ENCODE data around the gene ATF1.
A peak's percentile ranks its signal among the peaks of the same experiment; 100 is the strongest.

Gene ATF1

DNA sequence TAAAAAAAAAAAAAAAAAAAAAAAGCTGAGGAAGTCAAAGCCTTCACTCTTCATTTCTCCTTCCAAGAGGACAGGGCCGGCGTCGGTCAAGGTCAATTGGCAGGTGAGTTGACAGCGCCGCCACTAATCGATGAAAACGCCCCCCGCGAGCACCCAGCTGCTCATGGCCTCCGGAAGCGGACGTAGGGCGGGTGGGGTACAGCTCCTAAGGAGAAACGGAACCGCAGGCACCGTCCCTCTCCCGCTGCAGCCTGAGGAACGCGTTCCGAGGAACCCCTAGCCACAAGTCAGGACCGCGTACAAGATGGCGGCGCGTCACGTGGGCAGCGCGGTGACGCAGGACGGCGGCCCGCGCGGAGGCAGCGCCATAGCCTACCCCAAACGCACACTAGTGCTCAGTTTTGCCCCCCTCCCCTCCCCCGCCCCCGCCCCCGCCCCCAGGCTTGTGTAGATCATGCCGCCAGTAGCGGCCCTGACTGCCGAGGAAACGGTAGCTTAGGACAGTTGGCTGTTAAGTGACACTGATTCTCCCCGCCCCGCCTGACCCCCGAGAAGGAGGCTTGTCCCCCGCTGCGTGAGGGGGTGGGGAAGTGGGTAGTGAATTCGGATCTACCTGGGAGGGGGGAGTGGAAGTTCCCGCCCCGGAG is at the start of gene ATF1:
Gene ATF1, plus strand, starts transcription at position 463 of the 647 bp plus-strand sequence. CDS start 16,045 bp downstream, outside the sequence.
- DNase-seq: peak; percentile 92

DNA sequence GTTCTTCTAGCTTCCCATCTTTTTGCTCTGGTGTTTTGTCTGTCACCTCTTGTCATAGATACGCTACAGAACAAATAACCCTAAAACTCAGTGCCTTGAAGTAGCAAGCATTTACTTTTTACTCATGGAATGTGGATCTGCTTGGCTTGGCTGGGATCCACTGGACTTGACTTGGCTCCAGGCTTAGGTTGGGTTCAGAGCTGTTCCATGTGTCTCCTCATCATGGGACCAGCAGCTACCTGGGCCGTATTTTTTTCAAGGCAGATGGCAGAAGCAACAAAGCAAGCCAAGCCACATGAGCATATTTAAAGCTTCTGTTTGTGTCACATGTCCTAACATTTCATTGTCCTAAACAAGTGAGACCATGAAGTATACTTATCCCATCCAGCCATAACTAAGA is 48.7 kb upstream of the ATF1 start:
- no peak for DNase-seq

DNA sequence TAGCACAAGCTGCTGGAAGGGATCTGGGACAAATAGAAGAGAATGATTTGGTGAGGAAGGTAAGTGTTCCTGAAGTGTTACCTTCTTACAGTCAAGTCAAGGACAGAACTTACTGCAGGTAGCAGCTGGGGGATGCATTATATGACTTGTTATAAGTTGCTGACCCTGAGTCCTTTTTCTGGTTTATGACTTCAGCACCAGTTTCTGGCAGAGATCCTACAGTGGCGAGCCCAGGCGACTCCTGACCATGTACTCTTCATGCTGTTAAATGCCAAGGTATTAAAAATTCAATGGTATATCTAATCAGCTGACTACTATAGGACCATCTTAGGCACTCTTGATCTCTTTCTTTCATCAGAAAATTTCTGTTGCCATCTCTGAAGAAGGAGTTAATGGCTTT is 45.1 kb upstream of the ATF1 start:
- no peak for DNase-seq

DNA sequence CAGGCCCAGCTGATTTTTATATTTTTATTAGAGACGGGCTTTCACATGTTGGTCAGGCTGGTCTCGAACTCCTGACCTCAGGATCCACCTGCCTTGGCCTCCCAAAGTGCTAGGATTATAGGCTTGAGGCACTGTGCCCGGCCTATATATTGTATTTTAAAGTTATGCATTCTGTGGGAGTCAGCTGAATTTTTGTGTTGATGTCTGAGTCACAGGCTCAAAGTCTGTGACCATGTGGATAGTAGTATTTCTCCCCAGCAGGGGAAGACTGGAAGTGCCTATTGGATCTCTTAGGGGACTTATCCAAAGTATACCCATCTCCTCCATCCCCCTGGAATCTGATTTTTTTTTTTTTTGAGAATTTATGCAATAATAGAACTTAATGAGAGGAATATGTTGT is 43.8 kb upstream of the ATF1 start:
- DNase-seq: no peak

DNA sequence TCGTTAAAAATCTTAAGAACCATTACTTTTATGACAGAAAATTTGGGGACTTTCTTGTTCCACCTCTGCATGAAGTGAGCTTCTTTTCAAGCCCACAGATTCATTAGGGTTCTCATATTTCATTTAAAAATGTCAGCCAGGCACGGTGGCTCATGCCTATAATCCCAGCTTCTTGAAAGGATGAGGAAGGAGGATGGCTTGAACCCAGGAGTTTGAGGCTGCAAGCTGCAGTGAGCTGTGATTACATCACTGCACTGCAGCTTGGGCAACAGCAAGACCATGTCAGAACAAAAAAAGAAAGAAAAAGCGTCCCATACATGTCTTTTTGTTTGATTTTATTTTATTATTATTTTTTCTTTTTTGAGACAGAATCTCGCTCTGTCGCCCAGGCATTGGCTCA is 43.4 kb upstream of the ATF1 start:
- DNase-seq: no peak

DNA sequence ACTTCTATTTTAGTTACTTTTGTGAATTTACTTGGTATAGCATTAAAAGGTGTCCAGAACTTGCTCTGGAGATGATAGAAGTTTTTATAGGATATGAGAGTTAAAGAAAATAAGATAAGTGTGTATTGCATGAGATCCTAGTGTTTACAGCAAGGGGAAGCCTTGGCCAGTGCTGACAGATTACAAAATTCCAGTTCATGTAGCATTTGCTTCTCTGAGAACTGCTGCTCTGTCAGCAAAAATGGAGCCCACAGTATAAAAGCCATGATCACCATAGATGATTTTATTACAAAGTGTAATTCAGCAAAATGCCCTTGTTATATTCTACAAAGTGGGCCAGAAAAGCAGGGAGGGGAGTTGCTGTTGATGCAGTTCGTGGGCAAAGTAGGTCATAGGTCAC is 40.0 kb upstream of the ATF1 start:
- DNase-seq: no peak

DNA sequence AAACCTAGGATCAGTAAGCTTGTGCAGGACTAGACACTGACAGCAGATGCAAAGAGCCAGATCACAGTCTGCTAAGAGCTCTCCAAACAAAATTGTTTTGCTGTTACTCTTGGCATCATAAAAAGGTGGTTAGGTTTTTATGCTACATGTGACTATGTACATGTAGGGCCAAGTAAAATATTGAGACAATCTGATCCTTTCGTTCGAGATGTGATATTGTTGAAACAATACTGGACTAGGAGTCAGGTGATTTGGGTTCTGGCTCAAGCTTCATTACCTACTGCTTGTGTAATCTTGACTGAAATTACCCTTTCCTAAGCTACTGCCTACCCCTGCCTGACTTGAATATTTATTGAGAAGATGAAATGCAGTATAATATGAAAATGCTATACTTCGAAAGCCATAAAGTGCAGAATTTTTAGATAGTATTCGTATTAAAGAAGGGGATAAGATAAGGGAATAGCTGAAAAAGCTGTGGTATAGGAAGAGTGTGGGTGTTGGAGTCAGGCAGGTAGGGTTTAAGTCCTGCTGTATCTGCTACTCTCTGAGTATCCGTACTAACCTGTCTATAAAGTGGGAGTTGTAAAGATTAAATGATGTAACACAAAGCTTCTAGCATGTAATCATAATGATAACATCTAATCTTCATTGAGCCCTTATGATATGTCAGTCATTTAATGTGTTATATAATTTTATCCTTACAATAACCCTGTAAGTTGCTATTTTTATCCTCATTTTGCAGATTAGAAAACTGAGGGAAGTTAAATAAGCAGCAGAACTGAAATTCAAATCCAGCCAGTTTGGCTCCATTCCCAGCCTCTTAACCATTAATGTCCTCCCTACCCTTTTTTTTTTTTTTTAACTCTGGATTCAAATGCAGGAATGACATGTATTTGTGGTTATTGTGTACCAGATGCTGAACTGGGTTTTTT is 38.6 kb upstream of the ATF1 start:
- no peak for DNase-seq

DNA sequence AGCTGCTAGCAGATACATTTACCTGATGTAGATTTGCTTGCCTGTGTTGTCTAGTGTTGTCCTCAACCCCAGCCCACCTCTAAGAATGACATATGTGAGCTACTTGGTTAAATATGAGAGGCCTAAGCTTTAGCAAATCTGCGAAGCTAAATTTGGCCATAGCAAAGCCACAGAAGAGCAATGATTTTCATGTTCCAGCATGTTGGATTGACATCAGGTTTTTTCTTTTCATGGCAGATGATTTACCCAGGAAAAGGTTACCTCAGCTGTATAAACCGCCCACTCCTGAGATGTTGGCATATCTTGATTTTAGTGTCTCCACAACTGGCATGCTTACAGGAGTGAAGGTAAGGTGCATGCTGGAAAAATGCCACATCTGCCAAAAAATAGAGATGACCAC is 36.4 kb upstream of the ATF1 start:
- DNase-seq: no peak

DNA sequence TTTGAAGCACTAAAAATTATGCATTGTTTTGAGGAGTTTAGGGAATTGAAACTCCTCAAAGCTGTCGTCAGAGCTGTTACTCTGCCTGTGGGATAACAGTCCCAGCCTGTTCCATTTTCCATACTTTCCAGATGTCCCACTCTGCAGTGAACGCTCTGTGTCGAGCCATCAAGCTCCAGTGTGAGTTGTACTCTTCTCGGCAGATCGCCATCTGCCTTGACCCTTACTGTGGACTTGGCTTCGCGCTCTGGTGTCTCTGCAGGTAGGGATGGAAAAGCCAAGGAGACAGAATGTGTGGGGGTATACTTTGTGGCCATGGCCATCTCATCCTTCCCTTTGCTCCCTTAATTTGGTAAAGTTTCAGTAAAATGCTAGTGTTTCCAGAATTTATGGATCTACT is 35.5 kb upstream of the ATF1 start:
- no peak for DNase-seq

DNA sequence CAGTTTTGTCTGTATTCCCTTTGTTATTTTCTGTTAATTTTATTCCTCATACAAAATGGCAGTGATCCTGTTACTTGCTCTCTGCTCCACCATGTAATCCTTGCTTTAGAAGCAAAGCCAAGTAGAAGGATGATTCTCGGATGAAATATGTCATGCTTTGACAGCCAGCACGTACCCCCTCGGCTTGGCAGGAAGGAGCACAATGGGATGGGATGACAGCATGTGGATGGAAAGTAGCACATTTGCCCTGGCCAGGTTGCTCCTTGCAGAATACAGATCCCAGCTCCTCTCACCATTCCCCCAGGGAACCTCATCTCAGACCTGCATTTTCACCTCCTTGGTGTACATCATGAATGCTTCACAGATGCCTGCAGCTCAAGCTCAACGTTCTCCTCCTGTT is 35.1 kb upstream of the ATF1 start:
- no peak for DNase-seq

DNA sequence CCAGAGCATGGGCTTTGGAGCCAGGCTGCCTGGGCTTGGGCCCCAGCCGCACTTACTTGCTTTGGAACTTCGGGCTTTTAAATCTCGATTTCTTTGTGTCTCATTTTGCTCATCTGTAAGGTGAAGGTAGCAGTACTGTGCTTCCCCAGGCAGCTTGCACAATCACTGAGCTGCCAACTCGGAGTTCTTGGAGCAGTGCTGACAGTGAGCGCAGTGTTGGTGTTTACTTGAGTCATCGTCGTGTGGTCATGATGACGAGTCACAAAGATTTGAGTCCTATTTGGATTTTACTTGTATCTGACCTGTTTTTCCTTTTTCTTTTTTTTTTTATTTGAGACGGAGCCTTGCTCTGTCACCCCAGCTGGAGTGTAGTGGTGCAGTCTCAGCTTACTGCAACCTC is 31.3 kb upstream of the ATF1 start:
- DNase-seq: no peak

DNA sequence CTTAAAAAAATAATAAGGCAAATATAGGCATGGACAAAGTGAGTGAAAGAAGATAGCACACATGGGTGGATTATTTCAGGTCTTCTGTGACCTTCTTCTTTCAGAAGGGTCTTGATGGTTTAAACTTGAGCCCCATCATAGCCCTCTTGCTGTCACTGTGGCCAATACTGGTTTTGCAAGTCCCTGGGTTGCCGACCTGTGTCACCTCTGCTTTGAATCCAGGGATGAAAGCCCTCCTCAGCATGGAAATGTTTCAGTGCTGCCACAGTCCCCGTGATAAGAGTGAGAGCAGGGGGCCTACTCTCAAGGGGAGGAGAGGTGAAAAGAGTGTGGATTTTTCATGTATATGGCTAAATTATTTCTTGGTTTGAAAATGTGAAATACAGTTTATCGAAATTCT is 30.2 kb upstream of the ATF1 start:
- no peak for DNase-seq

DNA sequence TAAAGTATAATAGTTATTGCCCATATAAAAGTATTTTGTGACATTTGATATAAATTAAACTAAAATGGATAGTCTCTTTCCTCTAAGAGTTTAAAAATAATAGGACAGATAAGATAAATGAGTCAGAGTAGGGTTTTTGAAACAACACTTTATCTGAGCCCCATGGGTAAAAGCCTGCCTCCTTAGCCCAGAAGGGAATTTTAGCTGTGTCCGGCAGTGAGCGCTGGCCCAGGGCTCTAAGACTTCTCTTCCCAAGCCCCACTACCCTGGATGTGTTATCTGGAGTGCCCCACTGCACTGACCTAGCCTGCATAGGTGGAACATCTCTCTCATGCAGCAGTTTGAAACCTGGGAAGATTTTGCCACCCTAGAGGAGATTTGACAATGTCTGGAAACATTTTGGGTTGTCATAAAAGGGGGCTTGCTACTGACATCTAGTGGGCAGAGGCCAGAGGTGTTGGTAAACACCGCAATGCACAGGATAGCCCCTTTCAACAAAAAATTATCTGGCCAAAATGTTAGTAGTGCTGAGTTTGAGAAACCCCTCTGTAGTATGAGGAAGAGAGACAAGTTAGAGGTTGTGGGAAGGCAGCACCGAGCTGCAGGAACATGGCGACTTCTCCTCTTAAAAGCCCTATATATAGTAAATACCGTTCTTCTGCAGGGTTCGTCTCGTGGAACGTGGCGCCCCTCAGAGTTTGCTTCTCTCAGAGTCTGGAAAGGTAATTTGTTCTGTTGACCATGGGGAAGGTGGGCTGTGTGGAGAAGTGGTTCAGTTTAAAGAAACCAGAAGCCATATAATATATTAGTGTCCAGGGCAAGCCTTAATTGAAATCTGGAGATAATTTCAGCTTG is 29.3 kb upstream of the ATF1 start:
- no peak for DNase-seq

DNA sequence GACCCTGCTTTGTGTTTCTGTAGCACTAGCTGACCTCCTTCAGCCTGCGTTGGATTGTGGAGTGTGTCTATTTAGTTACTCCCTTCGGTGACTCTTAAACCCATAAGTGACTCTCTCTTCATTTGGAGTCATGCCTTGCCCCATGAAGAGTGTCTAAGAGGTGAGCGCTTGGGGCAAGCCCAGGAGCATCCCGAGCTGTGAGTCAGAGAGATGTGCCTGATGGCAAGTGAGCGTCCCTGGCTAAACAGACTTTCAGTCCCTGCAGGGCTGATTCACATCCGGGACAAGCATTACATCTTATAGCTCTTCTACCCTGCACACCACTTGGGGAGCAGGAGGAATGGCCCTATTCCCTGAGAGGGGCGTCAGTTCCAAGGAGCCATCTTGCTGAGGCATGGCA is 24.3 kb upstream of the ATF1 start:
- no peak for DNase-seq

DNA sequence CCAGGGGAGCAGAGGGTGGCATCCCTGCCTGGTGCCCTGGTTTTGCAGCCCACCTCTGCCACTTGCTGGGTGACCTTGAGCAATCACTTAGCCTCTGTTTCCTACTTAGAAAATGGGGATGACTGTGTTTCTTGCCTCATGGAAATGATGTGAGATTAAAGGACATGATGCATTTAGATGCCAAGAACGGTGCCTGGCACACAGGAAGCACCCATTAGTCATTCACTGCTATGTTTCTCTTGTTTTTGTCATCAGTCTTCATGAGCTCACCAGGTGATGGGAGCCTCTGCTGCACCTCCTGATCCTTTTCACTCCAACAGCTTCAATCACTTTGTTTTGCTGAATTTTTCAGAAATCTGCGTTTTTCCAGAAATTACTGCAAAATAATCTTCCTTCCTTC is 23.6 kb upstream of the ATF1 start:
- DNase-seq: no peak

DNA sequence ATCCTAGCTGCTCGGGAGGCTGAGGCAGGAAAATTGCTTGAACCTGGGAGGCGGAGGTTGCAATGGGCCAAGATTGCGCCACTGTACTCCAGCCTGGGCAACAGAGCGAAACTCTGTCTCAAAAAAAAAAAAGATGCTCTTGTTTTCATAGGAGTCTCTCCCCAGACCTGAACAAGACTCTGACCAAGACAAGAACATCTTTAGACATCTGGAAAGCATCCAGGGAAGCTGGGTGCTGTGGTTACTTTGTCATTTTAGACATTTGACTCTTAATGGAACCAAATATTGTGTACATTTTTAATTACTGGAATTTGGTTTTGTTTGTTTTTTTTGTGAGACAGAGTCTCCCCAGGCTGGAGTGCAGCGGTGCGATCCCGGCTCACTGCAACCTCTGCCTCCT is 21.1 kb upstream of the ATF1 start:
- no peak for DNase-seq

DNA sequence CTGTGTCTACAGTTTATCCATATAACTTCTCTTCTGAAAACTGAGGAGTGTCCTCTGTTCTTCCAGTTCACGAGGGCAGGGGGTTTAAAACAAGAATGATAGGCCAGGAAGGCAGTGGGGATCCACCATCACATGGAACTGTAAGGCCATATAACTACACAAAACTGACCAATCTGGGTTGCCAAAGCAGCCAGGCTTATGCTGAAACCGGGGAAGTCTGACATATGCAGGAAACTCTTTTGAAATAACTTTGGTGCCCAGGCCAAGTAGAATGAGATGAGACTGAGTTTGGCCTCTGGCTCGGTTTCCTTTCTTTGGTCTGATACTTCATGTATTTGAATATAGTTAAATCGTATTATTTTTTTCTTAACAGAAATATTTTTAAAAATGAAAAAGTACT is 18.0 kb upstream of the ATF1 start:
- peak; percentile 11 for DNase-seq

DNA sequence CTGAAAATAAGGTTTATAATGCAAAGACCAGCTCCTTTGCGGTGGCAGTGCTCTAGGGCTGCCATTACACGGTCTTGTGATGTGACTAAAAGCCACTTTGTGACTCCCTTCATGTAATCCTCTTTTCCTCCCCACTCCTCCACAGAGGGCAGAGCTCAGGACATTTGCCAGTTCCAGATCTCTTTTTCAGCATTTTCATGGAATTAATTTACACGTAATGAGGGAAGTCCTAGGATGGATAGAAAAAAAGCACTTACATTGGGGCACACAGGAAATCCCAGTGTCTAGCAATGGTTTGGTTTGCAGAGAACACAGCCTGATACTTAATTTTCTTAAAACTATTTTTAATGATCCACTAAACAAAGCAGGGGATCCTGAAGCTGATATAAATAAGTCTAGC is 17.5 kb upstream of the ATF1 start:
- DNase-seq: no peak

DNA sequence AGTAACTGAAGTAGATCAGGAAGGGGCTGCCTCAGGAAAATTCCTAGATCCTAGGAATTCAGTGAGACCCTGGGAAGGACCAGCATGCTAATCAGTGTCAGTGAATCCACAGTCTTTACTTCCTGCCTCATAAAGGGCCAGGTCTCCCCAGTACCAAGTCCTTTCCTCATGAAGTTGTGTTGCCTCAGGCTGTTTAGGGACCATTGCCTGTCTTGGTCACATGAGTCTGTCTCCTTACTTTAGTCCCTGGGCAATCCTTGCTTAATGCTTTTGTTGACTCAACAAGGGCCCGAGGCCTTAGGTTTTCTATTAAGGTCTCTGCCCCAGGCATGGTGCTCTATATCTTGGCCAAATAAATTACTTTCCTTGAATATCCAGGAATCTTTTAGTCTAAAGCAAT is 16.1 kb upstream of the ATF1 start:
- DNase-seq: no peak

DNA sequence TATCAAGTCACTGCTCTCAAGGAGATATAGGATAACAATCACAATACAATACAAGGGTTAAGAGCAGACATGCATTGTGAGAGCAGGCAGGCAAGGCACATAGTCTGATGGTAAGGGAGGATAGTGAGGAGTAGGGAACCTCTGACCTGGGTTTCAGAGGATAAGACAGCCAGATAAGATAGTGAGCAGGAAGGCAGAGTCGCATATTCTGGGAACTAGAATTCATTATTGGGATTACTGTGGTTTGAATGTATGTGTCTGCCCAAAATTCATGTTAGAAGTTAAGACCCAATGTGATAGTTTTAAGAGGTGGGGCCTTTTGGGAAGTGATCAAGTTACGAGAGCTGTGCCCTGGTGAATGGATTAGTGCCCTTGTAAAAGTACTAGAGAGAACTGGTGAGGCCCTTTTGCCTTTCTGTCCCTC is 14.4 kb upstream of the ATF1 start:
- DNase-seq: no peak

DNA sequence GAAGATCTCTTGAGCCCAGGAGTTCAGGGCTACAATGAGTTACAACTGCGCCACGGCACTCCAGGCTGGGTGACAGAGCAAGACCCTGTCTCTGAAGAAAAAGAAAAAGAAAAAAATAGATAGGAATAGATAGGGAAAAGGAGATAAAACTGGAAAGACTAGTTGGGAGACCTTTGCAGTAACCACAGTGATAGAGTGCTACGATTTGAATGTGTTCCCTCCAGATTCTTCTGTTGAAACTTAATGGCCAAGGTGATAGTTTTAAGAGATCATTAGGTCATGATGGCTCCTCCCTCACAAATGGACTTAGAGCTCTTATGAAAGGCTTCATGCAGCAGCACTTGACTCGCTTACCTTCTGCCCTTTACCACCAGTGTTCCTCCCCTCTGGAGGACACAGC is 13.5 kb upstream of the ATF1 start:
- no peak for DNase-seq

DNA sequence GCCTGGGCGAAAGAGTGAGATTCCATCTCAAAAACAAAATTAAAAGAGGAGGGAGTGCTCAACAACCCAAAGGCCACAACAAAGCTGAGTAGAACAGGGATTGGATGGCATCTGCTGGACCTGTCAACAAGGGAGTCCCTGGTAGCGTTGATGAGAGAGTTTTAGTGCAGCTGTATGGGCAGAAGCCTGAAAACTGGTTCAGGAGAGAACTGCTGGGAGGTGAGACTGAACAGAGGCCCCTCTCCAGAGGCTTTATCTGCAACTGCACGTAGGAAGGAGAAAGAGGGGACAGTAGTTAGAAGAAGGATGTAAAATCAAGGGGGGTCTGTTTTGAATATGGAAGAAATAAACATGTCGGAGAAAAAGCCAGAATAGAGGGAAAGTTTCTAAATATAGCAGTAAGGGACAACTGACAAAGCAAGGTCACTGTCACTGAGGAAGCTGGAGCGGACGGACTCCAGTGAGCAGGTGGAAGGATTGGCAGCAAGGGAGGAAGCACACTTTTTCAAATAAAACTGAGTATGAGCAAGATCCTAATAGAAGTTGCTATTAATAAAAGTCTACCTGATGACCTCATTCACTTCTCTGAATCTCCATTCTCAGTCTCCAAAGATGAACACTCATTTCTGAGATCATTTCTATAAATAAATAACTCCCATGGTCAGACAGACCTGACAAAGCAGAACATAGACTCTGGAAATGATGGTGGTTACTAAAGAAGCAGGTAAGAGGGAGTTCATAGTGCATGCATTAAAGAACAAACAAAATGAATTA is 11.8 kb upstream of the ATF1 start:
- DNase-seq: no peak

Measured in CD4-positive, alpha-beta T cell treated with Interferon gamma for 1 hour (primary cell).